KMS-11 (cell line): ENCODE data around the gene ST8SIA3.

ENCODE experiments used
- H2AFZ ChIP-seq: fragments of 200-600 bp; sonication (generic); 2 replicates; pipeline ENCODE4 v1.6.1; 2016; ENCODE audit warnings: antibody characterized with exemption, mixed run types, low read depth
- H3K27ac ChIP-seq: fragments of 200-600 bp; sonication (generic); 2 replicates; pipeline ENCODE4 v1.6.1; 2016; ENCODE audit warnings: mild to moderate bottlenecking, mixed run types
- H3K27me3 ChIP-seq: fragments of 200-600 bp; sonication (generic); 2 replicates; pipeline ENCODE4 v1.6.1; 2017; ENCODE audit warnings: mild to moderate bottlenecking, low read depth, mixed run types, moderate library complexity; ENCODE audit not compliant: insufficient read depth
- H3K36me3 ChIP-seq: fragments of 200-600 bp; sonication (generic); 2 replicates; pipeline ENCODE4 v1.6.1; 2017; ENCODE audit warnings: mild to moderate bottlenecking, mixed run types; ENCODE audit not compliant: insufficient read depth
- H3K4me1 ChIP-seq: fragments of 200-600 bp; sonication (generic); 2 replicates; pipeline ENCODE4 v1.6.1; 2016; ENCODE audit warnings: mild to moderate bottlenecking, low read depth, mixed run types; ENCODE audit not compliant: poor library complexity, severe bottlenecking
- H3K4me2 ChIP-seq: fragments of 200-600 bp; sonication (generic); 2 replicates; pipeline ENCODE4 v1.7.0; 2016; ENCODE audit warnings: mild to moderate bottlenecking, mixed run types
- H3K4me3 ChIP-seq: fragments of 200-600 bp; sonication (generic); IDR thresholded peaks from 2 replicates; pipeline ENCODE4 v1.6.1; 2017; ENCODE audit warnings: low read depth, low read length, mixed read lengths; ENCODE audit not compliant: insufficient read depth
- H3K79me2 ChIP-seq: fragments of 200-600 bp; sonication (generic); 2 replicates; pipeline ENCODE4 v1.6.1; 2016; ENCODE audit warnings: low read depth, mixed run types; ENCODE audit not compliant: insufficient read depth
- H3K9ac ChIP-seq: fragments of 200-600 bp; sonication (generic); 2 replicates; pipeline ENCODE4 v1.6.1; 2016; ENCODE audit warnings: mild to moderate bottlenecking, mixed run types
- H4K20me1 ChIP-seq: fragments of 200-600 bp; sonication (generic); 2 replicates; pipeline ENCODE4 v1.6.1; 2016; ENCODE audit warnings: mild to moderate bottlenecking, mixed run types; ENCODE audit not compliant: insufficient read depth
- CTCF ChIP-seq: fragments of 200-600 bp; sonication (generic); conservative IDR thresholded peaks from 2 replicates; pipeline ENCODE4 v1.6.1; 2017; ENCODE audit warnings: low read depth, mild to moderate bottlenecking, antibody characterized with exemption, low read length, moderate library complexity, mixed read lengths

Gene ST8SIA3

GRCh38 chr18:57343833-57344232 is 8.5 kb upstream of the ST8SIA3 start:
- Histone ChIP-seq H2AFZ (no peak overlapping the region), H3K4me3 (no peak overlapping the region), H3K79me2 (no peaks in the 10 kb centered on the region), H3K4me1 (no peaks in the 10 kb centered on the region), H3K27me3 (no peaks in the 10 kb centered on the region), H3K9ac (no peak overlapping the region), H3K4me2 (no peak overlapping the region), H3K27ac (no peak overlapping the region), H4K20me1 (no peaks in the 10 kb centered on the region), H3K36me3 (no peaks in the 10 kb centered on the region)
- TF ChIP-seq CTCF = no peak

- H3K4me2 ChIP-seq = no peak overlapping the region
- no peak overlapping the region for H2AFZ ChIP-seq
- no peaks in the 10 kb centered on the region for H3K79me2 ChIP-seq
- H4K20me1 ChIP-seq = no peaks in the 10 kb centered on the region
- no peaks in the 10 kb centered on the region for H3K27me3 ChIP-seq
- H3K9ac ChIP-seq = no peak overlapping the region
- H3K4me3 ChIP-seq = no peak overlapping the region
- H3K36me3 ChIP-seq = no peaks in the 10 kb centered on the region
- H3K27ac ChIP-seq = no peak overlapping the region
- H3K4me1 ChIP-seq = no peaks in the 10 kb centered on the region
- TF ChIP-seq CTCF = no peak
Observed at GRCh38 chr18:57346876-57347275, 5.5 kb upstream of the ST8SIA3 start.

- Histone ChIP-seq H3K27ac (no peak overlapping the region), H3K4me3 (no peak overlapping the region), H3K9ac (no peak overlapping the region), H2AFZ (no peak overlapping the region), H3K4me1 (no peaks in the 10 kb centered on the region), H3K4me2 (no peak overlapping the region), H4K20me1 (no peaks in the 10 kb centered on the region), H3K36me3 (no peaks in the 10 kb centered on the region), H3K79me2 (no peaks in the 10 kb centered on the region), H3K27me3 (no peaks in the 10 kb centered on the region)
- no peak for TF ChIP-seq CTCF
Observed at GRCh38 chr18:57347784-57348183, 4.6 kb upstream of the ST8SIA3 start.

- Histone ChIP-seq H3K27ac (no peak overlapping the region), H3K36me3 (no peaks in the 10 kb centered on the region), H3K4me3 (no peak overlapping the region), H4K20me1 (no peaks in the 10 kb centered on the region), H3K9ac (no peak overlapping the region), H2AFZ (no peak overlapping the region), H3K27me3 (no peaks in the 10 kb centered on the region), H3K4me2 (no peak overlapping the region), H3K79me2 (no peaks in the 10 kb centered on the region), H3K4me1 (no peaks in the 10 kb centered on the region)
- TF ChIP-seq CTCF = no peak
Observed at GRCh38 chr18:57352761-57353136, 392 bp downstream of the ST8SIA3 start.
